Neural progenitor cell (in vitro differentiated cells): Measurements from ENCODE around the gene CTDNEP1. TPM values are rescaled to one million over a fixed set of nuclear protein-coding genes. Genes with fewer than 3 reads are reported as not detected.

Experiments
- DNase-seq: peaks from one replicate; pipeline ENCODE4 v3.0.0-alpha.2; 2016; ENCODE audit warnings: low spot score
- H2AFZ ChIP-seq: fragments of 200-600 bp; sonication (generic); replicated peaks from 2 replicates; pipeline ENCODE4 v1.6.1; 2016; ENCODE audit warnings: antibody characterized with exemption
- H3F3A ChIP-seq: fragments of 200-600 bp; sonication (generic); 2 replicates; pipeline ENCODE4 v1.6.1; 2016; ENCODE audit warnings: antibody characterized with exemption, low read depth
- H3K27ac ChIP-seq: fragments of 200-600 bp; sonication (generic); 2 replicates; pipeline ENCODE4 v1.5.1; 2016; ENCODE audit warnings: mild to moderate bottlenecking
- H3K27me3 ChIP-seq: fragments of 200-600 bp; sonication (generic); 2 replicates; pipeline ENCODE4 v1.6.1; 2016; ENCODE audit warnings: mild to moderate bottlenecking, moderate library complexity
- H3K36me3 ChIP-seq: fragments of 200-600 bp; sonication (generic); 2 replicates; pipeline ENCODE4 v1.5.1; 2016
- H3K4me1 ChIP-seq: fragments of 200-600 bp; sonication (generic); 2 replicates; pipeline ENCODE4 v1.6.1; 2016; ENCODE audit warnings: mixed run types
- H3K4me2 ChIP-seq: fragments of 200-600 bp; sonication (generic); 2 replicates; pipeline ENCODE4 v1.6.1; 2016
- H3K4me3 ChIP-seq: fragments of 200-600 bp; sonication (generic); 2 replicates; pipeline ENCODE4 v1.5.1; 2016
- H3K79me2 ChIP-seq: fragments of 200-600 bp; sonication (generic); 2 replicates; pipeline ENCODE4 v1.6.1; 2016; ENCODE audit warnings: low read depth
- H3K9ac ChIP-seq: fragments of 200-600 bp; sonication (generic); 2 replicates; pipeline ENCODE4 v1.6.1; 2016
- H3K9me3 ChIP-seq: fragments of 200-600 bp; sonication (generic); 2 replicates; pipeline ENCODE4 v1.5.1; 2016; ENCODE audit warnings: low read depth
- H4K20me1 ChIP-seq: fragments of 200-600 bp; sonication (generic); 2 replicates; pipeline ENCODE4 v1.6.1; 2016; ENCODE audit warnings: low read depth
- H3K27ac Mint-ChIP-seq: 3 replicates; pipeline ENCODE4 v1.8.0; 2021; ENCODE audit warnings: mixed read lengths
- H3K27me3 Mint-ChIP-seq: 2 replicates; pipeline ENCODE4 v1.8.0; 2022; ENCODE audit warnings: low read depth, mild to moderate bottlenecking, inconsistent platforms, moderate library complexity, mixed read lengths; ENCODE audit not compliant: insufficient read depth
- H3K36me3 Mint-ChIP-seq: 3 replicates; pipeline ENCODE4 v1.8.0; 2021; ENCODE audit warnings: mixed read lengths
- H3K4me1 Mint-ChIP-seq: 3 replicates; pipeline ENCODE4 v1.8.0; 2021; ENCODE audit warnings: mixed read lengths
- H3K4me3 Mint-ChIP-seq: 3 replicates; pipeline ENCODE4 v1.8.0; 2021; ENCODE audit warnings: mild to moderate bottlenecking, moderate library complexity, mixed read lengths
- H3K9me3 Mint-ChIP-seq: 3 replicates; pipeline ENCODE4 v1.8.0; 2020; ENCODE audit warnings: mixed read lengths
- EZH2 ChIP-seq: fragments of 200-600 bp; sonication (generic); IDR thresholded peaks from 2 replicates; pipeline ENCODE4 v1.6.1; 2017; ENCODE audit warnings: antibody characterized with exemption, mild to moderate bottlenecking, moderate library complexity
- EZH2phosphoT487 ChIP-seq: fragments of 200-600 bp; sonication (generic); IDR thresholded peaks from 2 replicates; pipeline ENCODE4 v1.6.1; 2017; ENCODE audit warnings: antibody characterized with exemption
- total RNA-seq: library from RNA; depleted of rRNA; stranded (reverse); fragments of >200 nt; gene quantifications from 2 replicates; pipeline ENCODE4 v1.2.3, GENCODE V29; 2015; ENCODE audit warnings: low replicate concordance
- TF ChIP-seq, protein P1 (sequence below): fragments of 200-600 bp; sonication (generic); IDR thresholded peaks from 2 replicates; pipeline ENCODE4 v1.5.1; 2017; ENCODE audit warnings: antibody characterized with exemption, mild to moderate bottlenecking

CTDNEP1 gene
- total RNA-seq, 1 donor from 2014 or later, result 46.5 TPM

DNA sequence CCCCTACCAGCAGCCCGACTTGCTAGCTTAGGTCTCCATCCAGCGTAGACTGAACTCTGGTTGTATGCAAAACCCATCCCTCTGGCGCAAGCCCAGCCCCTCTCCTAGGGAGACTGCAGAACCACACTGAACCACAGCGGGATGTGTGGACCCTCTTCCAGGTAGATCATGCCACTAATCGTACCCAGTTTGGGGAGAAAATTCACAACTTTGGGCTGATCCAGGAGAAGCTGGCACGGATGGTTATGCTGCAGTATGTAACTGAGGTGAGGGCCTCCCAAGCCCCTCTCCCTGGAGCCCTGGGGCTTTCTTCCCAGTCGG, 28.6 kb downstream of the CTDNEP1 start:
- Histone ChIP-seq H3K9ac (no peak overlapping the region), H2AFZ (no peak overlapping the region), H3K27me3 (no peaks in the 10 kb centered on the region), H3K4me1 (peaks cover 22% of the 10 kb centered on the region), H3K27ac (no peak overlapping the region), H3K79me2 (peaks cover under 1% of the 10 kb centered on the region), H3K4me3 (no peak overlapping the region), H3K36me3 (no peaks in the 10 kb centered on the region), H4K20me1 (peaks cover 53% of the 10 kb centered on the region), H3K9me3 (no peaks in the 10 kb centered on the region), H3F3A (peaks cover 51% of the 10 kb centered on the region), H3K4me2 (no peak overlapping the region)
- Mint-ChIP-seq H3K36me3 (peaks cover 22% of the 10 kb centered on the region), H3K4me1 (peaks cover 34% of the 10 kb centered on the region), H3K4me3 (peak overlapping the region; percentile 30), H3K9me3 (no peaks in the 10 kb centered on the region), H3K27me3 (peaks cover 14% of the 10 kb centered on the region), H3K27ac (no peak overlapping the region)
- no peak for DNase-seq
- TF ChIP-seq, protein P1, sequence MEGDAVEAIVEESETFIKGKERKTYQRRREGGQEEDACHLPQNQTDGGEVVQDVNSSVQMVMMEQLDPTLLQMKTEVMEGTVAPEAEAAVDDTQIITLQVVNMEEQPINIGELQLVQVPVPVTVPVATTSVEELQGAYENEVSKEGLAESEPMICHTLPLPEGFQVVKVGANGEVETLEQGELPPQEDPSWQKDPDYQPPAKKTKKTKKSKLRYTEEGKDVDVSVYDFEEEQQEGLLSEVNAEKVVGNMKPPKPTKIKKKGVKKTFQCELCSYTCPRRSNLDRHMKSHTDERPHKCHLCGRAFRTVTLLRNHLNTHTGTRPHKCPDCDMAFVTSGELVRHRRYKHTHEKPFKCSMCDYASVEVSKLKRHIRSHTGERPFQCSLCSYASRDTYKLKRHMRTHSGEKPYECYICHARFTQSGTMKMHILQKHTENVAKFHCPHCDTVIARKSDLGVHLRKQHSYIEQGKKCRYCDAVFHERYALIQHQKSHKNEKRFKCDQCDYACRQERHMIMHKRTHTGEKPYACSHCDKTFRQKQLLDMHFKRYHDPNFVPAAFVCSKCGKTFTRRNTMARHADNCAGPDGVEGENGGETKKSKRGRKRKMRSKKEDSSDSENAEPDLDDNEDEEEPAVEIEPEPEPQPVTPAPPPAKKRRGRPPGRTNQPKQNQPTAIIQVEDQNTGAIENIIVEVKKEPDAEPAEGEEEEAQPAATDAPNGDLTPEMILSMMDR, result no peak
- TF ChIP-seq EZH2phosphoT487, result no peak
- TF ChIP-seq EZH2, result no peak

DNA sequence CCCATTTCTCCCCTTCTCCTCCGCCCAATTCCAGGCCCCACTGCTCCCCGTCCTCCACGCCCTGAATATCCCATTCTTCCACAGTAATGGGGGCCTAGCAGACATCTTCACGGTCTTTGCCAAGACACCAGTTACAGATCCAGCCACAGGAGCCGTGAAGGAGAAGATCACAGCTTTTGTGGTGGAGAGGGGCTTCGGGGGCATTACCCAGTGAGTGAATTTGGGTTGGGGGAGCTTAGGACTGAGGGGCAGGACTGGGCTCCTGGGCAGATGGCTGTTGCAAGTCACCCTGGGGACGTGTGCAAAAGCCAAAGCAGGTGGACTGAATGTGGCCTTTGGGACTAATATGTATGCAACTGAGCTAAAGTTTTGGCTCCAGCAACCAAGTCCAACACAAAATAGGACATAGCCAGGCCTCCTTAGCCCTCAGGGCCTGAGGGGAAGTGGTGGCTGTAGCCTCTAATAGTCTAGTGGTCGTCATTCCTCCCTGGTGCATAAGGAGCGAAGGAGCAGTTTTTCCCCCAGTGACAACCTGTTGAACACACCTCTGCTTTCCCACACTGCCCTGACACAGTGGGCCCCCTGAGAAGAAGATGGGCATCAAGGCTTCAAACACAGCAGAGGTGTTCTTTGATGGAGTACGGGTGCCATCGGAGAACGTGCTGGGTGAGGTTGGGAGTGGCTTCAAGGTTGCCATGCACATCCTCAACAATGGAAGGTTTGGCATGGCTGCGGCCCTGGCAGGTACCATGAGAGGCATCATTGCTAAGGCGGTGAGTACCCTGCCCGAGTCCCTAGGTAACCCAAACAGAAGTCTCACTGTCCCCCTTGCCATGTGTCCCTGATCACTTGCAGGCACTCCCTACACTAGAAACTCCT, 29.2 kb downstream of the CTDNEP1 start:
- Histone ChIP-seq H3K79me2 (peaks cover 7% of the 10 kb centered on the region), H3K4me3 (no peak overlapping the region), H3K36me3 (no peaks in the 10 kb centered on the region), H3K9me3 (no peaks in the 10 kb centered on the region), H3K4me2 (no peak overlapping the region), H3K4me1 (peaks cover 26% of the 10 kb centered on the region), H3F3A (peaks cover 55% of the 10 kb centered on the region), H3K27me3 (no peaks in the 10 kb centered on the region), H3K27ac (no peak overlapping the region), H2AFZ (no peak overlapping the region), H4K20me1 (peaks cover 53% of the 10 kb centered on the region), H3K9ac (no peak overlapping the region)
- TF ChIP-seq EZH2, result no peak
- TF ChIP-seq, protein P1, result no peak
- TF ChIP-seq EZH2phosphoT487, result no peak
- Mint-ChIP-seq H3K27me3 (peaks cover 16% of the 10 kb centered on the region), H3K27ac (no peak overlapping the region), H3K4me3 (peak overlapping the region; percentile 92), H3K36me3 (peaks cover 20% of the 10 kb centered on the region), H3K9me3 (no peaks in the 10 kb centered on the region), H3K4me1 (peaks cover 39% of the 10 kb centered on the region)
- no peak for DNase-seq

DNA sequence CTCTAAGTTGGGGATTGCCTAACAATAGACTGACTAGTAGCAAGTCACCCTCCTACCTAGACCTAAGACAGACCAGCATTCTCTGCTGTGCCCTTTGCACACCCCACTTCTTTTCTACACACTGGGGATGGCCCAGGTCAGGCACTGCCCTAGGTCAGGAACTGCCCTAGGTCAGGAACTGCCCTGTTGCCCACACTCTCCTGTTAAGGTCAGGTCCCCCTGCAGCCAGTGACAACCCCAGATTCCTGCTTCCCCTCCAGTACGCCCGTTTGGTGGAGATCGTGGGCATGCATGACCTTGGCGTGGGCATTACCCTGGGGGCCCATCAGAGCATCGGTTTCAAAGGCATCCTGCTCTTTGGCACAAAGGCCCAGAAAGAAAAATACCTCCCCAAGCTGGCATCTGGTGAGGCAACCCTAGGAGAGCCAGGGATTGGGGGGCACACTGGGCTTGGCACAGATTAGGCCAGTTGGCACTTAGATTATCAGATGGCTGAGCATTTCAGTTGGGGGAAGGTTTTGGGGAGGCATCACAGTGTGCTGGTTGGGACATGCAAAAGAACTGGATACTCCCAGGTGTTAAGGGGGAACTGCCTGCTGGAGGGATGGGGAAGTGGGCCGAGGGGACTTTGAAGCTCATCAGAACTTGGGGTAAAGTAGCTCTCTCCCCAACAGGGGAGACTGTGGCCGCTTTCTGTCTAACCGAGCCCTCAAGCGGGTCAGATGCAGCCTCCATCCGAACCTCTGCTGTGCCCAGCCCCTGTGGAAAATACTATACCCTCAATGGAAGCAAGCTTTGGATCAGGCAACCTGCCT, 30.0 kb downstream of the CTDNEP1 start:
- no peak overlapping the region for H3K27ac ChIP-seq
- no peaks in the 10 kb centered on the region for H3K36me3 ChIP-seq
- Mint-ChIP-seq H3K27ac (peak overlapping the region; percentile 29), H3K4me1 (peaks cover 43% of the 10 kb centered on the region), H3K9me3 (no peaks in the 10 kb centered on the region), H3K36me3 (peaks cover 20% of the 10 kb centered on the region), H3K27me3 (peaks cover 16% of the 10 kb centered on the region), H3K4me3 (peak overlapping the region; percentile 92)
- no peak overlapping the region for H3K4me3 ChIP-seq
- no peak overlapping the region for H3K9ac ChIP-seq
- H3K27me3 ChIP-seq, result no peaks in the 10 kb centered on the region
- peaks cover 15% of the 10 kb centered on the region for H3K79me2 ChIP-seq
- peak overlapping the region; percentile 85 for H3K4me2 ChIP-seq
- peaks cover 50% of the 10 kb centered on the region for H4K20me1 ChIP-seq
- peaks cover 61% of the 10 kb centered on the region for H3F3A ChIP-seq
- no peak overlapping the region for H2AFZ ChIP-seq
- no peak for DNase-seq
- no peak for TF ChIP-seq EZH2phosphoT487
- TF ChIP-seq, protein P1, result no peak
- no peak for TF ChIP-seq EZH2
- H3K4me1 ChIP-seq, result peaks cover 28% of the 10 kb centered on the region
- H3K9me3 ChIP-seq, result no peaks in the 10 kb centered on the region
